Measurements from ENCODE around the gene TNK2. TPM values are rescaled to one million over a fixed set of nuclear protein-coding genes. Genes with fewer than 3 reads are reported as not detected.
"Not testable (repeated sequence)": the region's sequence is repeated elsewhere in the genome, so short reads cannot be mapped to it uniquely, and the experiment has no call there.

Gene TNK2
- total RNA-seq, 4 donors from 2014 or later = 18.4 to 45.7 (median 42.8) TPM

DNA sequence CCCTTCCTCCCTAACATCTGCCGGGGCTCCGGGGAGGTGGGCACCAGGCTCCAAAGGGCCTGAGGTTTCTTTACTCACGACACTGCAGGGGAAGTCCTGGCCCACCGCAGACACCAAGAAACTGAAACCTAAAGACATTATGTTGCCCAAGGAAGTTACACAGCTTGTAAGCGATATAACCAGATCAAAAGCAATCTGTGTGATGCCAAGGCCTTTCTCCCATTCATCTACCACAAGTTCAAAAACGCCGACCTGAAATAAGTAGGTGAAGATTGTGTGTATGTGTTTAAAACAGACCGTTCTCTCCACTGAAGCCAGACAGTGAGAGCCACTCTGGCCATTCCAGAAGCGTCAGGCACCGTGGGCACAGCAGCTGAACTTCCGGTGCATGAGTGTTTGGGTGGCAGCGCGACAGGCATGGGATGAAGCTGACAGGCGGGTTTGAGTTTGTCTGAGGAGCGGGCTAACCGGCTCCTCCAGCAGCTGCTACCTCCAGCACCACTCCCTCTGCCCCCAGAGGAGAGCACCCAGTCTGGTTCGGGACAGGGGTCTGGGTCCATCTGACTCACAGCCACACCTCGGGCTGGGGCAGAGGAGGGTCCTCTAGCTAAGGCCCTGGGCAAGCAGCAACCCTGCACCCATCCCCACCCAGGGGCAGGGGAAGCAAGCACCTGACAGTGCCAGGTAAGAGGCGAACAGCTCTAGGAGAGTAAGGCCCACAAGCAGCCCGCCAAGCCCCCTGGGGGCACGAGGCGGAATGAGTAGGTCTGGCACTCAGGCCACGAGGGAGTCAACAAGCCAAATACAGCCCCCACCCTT is 1.3 kb downstream of the TNK2 start:
- H3K27me3 ChIP-seq = no peaks in the 10 kb centered on the region
- peaks cover 43 to 90% (median 44%) of the 10 kb centered on the region in 3 donors for H3K4me1 ChIP-seq
- no peak for TF ChIP-seq POLR2A (IDR thresholded peaks at IDR 0.05)
- TF ChIP-seq, protein P1, sequence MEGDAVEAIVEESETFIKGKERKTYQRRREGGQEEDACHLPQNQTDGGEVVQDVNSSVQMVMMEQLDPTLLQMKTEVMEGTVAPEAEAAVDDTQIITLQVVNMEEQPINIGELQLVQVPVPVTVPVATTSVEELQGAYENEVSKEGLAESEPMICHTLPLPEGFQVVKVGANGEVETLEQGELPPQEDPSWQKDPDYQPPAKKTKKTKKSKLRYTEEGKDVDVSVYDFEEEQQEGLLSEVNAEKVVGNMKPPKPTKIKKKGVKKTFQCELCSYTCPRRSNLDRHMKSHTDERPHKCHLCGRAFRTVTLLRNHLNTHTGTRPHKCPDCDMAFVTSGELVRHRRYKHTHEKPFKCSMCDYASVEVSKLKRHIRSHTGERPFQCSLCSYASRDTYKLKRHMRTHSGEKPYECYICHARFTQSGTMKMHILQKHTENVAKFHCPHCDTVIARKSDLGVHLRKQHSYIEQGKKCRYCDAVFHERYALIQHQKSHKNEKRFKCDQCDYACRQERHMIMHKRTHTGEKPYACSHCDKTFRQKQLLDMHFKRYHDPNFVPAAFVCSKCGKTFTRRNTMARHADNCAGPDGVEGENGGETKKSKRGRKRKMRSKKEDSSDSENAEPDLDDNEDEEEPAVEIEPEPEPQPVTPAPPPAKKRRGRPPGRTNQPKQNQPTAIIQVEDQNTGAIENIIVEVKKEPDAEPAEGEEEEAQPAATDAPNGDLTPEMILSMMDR (IDR thresholded peaks at IDR 0.05) = peak in 1 of 6 experiments; percentile 8
- intact Hi-C loops (cut with DNase I) = no loop called here
- H3K9me3 ChIP-seq = no peaks in the 10 kb centered on the region
- H3K27ac ChIP-seq = peak overlapping the region; percentile 83 to 92 (median 88)
- peak overlapping the region; percentile 54 to 96 (median 80) for H3K4me3 ChIP-seq
- WGBS, 2 donors = 11 to 30% methylated on average over 9 to 14 of the region's 23 CpGs
- no peak for DNase-seq
- H3K36me3 ChIP-seq = no peaks in the 10 kb centered on the region

- WGBS, 2 donors = 22 to 38% methylated on average over 17 of the region's 17 CpGs
- no peak for DNase-seq
- Histone ChIP-seq H3K9me3 (no peaks in the 10 kb centered on the region), H3K4me3 (peak overlapping the region; percentile 4 to 96 (median 80)), H3K4me1 (peaks cover 40 to 90% (median 40%) of the 10 kb centered on the region in 3 donors), H3K27ac (peak overlapping the region; percentile 83 to 92 (median 88)), H3K27me3 (no peaks in the 10 kb centered on the region), H3K36me3 (no peaks in the 10 kb centered on the region)
- TF ChIP-seq, protein P1 (IDR thresholded peaks at IDR 0.05) = no peak
- TF ChIP-seq POLR2A (IDR thresholded peaks at IDR 0.05) = no peak
- intact Hi-C loops (cut with DNase I) = no loop called here
Observed at GRCh38 chr3:195905970-195906864, 2.1 kb downstream of the TNK2 start.

- H3K36me3 ChIP-seq = peaks cover 0 to 7% (median 0%) of the 10 kb centered on the region in 3 donors
- TF ChIP-seq, protein P1 (IDR thresholded peaks at IDR 0.05) = no peak
- no peak for TF ChIP-seq POLR2A (IDR thresholded peaks at IDR 0.05)
- H3K9me3 ChIP-seq = no peaks in the 10 kb centered on the region
- peaks cover 29 to 92% (median 29%) of the 10 kb centered on the region in 3 donors for H3K4me1 ChIP-seq
- H3K4me3 ChIP-seq = no peak overlapping the region
- intact Hi-C loops (cut with DNase I) = no loop called here
- 79 to 89% methylated on average over 4 of the region's 4 CpGs for whole genome bisulfite sequencing, 2 donors
- DNase-seq = no peak
- no peaks in the 10 kb centered on the region for H3K27me3 ChIP-seq
- H3K27ac ChIP-seq = no peak overlapping the region
Observed at GRCh38 chr3:195904368-195904767, 4.0 kb downstream of the TNK2 start.

DNA sequence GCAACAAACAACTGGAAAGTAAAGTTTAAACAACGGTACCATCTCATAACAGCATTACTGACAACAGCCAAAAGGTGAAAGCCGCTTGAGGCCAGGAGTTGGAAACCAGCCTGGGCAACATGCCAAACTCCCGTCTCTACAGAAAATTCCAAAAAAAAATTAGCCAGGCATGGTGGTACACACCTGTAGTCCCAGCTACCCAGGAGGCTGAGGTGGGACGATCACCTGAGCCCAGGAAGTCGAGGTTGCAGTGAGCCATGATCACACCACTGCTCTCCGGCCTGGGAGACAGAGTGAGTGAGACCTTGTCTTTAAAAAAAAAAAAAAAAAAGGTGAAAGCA is 4.4 kb downstream of the TNK2 start:
- no peak for TF ChIP-seq POLR2A (IDR thresholded peaks at IDR 0.05)
- TF ChIP-seq, protein P1 (IDR thresholded peaks at IDR 0.05) = no peak
- H3K4me1 ChIP-seq = peaks cover 29 to 95% (median 29%) of the 10 kb centered on the region in 3 donors

DNA sequence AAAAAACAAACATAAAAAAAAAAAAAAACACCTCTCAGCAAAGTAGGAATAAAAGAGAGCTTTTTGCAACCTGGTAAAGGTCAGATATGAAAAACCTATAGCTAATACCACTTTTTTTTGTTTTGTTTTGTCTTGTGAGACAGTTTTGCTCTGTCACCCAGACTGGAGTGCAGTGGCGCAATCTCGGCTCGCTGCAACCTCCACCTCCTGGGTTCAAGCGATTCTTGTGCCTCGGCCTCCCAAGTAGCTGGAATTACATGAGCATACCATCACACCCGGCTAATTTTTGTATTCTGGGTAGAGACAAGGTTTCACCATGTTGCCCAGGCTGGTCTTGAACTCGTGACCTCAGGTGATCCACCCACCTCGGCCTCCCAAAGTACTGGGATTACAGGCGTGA is 5.7 kb downstream of the TNK2 start:
- 79 to 94% methylated on average over 9 of the region's 9 CpGs for WGBS, 2 donors
- H3K4me3 ChIP-seq; intact Hi-C loops (cut with DNase I); H3K27me3 ChIP-seq; H3K27ac ChIP-seq; H3K36me3 ChIP-seq; DNase-seq; H3K9me3 ChIP-seq: not testable (repeated sequence)
- H3K4me1 ChIP-seq = peaks cover 18 to 95% (median 20%) of the 10 kb centered on the region in 3 donors

More for the DNA sequence above, 4.4 kb downstream of the TNK2 start:
- H3K27ac ChIP-seq = no peak overlapping the region
- peaks cover 0 to 7% (median 0%) of the 10 kb centered on the region in 3 donors for H3K36me3 ChIP-seq
- H3K9me3 ChIP-seq = no peaks in the 10 kb centered on the region
- DNase-seq = no peak
- H3K4me3 ChIP-seq = no peak overlapping the region
- intact Hi-C loops (cut with DNase I) = no loop called here
- H3K27me3 ChIP-seq = no peaks in the 10 kb centered on the region
- 63 to 67% methylated on average over 5 to 6 of the region's 6 CpGs for WGBS, 2 donors

- DNase-seq; H3K27me3 ChIP-seq; H3K4me3 ChIP-seq; H3K9me3 ChIP-seq; H3K36me3 ChIP-seq; intact Hi-C loops (cut with DNase I): not testable (repeated sequence)
- H3K4me1 ChIP-seq = peaks cover 18 to 95% (median 19%) of the 10 kb centered on the region in 3 donors
- 84% methylated on average over 15 to 16 of the region's 16 CpGs for WGBS, 2 donors
- H3K27ac ChIP-seq = peak overlapping the region in 1 of 4 donors; percentile 21
Observed at GRCh38 chr3:195901836-195902585, 6.3 kb downstream of the TNK2 start.

All from esophagus squamous epithelium (tissue), 5 donors.